Measurements from ENCODE around the gene DGKD.
A peak's percentile ranks its signal among the peaks of the same experiment; 100 is the strongest.

Gene DGKD

GRCh38 chr2:233413559-233414272 is 59.4 kb downstream of the DGKD start:
- DNase-seq = peak; percentile 30

DNA sequence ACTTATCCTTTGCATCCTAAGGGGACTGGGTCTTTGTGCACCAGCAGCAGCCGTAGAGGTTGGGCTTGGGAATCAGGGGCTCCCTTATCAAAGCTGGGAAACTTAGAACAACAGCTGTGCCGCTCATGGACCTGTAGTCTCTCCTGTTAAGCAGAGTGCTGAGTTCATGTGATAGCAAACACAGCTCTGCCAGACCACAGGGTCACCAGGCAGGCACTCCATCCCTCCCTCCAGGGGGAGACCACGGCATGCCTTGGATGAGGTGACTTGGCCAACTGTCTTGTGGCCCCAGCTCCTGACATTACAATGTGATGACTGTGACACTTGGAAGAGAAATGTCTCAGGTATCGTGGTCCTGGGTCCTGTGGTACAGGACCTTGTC is 60.0 kb downstream of the DGKD start:
- no peak for DNase-seq

DNA sequence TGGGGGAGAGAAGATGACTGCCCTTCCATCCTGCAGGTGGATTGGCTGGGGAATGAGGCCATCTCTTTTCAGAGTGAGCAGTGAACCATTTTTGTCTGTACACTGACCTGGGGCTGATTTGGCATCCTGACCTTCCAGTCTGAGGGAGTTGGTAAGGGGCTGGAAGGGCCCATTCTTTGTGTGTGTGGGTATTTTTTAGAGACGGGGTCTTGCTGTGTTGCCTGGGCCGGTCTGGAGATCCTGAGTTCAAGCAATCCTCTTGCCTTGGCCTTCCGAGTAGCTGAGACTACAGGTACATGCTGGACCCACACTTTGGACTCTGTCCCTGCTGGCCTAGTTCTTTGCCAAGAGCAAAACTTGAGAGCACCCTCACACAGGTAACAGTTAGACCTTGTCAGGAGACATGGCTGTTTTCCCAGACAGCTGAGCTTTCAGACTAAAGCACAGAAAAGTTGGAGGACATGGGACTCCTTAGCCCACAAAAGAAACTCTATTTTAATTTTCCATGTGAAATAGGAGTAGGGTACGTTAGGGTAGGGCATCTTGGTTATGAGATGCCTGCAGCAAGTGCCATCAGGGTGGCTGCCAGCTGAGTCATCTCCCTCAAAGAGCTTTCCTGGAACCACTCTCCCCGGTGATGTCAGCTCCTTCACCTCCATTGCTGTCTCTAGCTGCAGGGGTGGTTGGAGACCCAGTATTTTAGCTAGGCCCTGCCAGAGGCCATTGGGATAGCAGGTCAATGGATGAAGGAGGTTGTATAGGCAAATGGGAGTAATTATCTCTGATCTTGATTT is 60.7 kb downstream of the DGKD start:
- no peak for DNase-seq

- no peak for DNase-seq
Observed at GRCh38 chr2:233416199-233416598, 61.9 kb downstream of the DGKD start.

DNA sequence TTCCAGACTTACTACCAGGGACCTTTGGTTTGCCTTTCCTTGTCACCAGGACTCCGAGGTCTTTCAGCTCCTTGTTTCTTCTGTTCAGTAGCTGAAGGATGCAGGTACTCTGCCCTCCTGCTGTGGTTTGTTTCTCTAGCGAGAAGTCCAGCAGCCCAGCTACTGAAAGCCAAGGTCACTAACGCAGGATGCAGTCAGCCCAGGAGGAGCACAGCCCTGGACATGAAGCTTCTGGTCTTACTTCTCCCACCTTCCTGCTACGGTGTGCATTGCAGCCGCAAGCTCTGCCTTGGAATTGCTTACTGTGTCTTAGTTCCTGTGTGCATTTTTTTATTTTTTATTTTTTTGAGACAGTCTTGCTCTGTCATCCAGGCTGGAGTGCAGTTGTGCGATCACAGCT is 62.4 kb downstream of the DGKD start:
- no peak for DNase-seq

DNA sequence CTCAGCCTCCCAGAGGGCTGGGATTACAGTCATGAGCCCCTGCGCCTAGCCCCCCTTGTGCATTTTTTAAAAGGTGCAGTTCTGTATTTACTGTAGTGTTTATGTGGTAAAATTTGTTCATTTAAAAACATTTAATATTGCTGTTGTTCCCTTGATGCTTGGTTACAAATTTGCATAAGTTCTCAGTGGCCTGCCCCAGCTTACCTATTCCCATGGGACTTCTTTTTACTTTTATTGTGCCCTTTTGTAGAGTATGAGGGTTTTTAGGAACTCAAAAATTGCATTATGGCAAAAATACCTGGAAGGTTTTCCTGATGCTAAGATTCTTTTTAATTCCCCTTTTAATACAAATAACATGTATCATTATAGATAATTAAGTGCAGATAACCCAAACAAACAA is 63.0 kb downstream of the DGKD start:
- DNase-seq = no peak

DNA sequence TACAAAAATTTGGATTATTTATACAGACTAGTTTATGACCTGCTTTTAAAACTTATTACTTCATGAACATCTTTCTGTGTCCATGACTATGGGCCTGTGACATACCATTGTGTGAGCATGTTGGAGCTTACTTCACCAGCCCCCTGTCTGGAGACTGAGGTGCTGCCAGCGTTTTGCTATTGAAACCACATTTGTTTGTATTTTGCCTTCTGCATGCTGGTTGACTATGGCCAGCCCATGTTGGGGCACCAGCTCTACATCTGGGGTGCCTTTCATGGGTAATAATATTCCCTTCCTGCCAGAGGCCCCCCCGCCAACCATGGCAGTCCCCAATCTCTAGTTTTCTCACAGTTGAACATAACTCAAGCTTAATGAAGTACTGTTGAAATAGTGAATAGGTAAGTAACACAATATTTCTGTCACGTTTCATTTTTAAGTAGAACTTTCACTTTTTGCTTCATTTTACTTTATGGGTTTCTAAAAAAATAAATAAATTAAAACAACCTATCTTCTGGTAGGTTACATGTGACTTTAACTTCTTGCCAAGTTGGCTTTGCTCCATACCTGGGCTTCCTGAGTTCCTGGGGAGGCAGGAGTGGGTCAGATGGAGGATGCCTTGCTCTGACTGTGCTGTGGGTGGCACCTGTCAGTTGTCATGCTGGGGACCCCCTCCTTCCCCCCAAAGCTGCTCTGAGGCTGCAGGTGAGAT is 63.9 kb downstream of the DGKD start:
- no peak for DNase-seq

DNA sequence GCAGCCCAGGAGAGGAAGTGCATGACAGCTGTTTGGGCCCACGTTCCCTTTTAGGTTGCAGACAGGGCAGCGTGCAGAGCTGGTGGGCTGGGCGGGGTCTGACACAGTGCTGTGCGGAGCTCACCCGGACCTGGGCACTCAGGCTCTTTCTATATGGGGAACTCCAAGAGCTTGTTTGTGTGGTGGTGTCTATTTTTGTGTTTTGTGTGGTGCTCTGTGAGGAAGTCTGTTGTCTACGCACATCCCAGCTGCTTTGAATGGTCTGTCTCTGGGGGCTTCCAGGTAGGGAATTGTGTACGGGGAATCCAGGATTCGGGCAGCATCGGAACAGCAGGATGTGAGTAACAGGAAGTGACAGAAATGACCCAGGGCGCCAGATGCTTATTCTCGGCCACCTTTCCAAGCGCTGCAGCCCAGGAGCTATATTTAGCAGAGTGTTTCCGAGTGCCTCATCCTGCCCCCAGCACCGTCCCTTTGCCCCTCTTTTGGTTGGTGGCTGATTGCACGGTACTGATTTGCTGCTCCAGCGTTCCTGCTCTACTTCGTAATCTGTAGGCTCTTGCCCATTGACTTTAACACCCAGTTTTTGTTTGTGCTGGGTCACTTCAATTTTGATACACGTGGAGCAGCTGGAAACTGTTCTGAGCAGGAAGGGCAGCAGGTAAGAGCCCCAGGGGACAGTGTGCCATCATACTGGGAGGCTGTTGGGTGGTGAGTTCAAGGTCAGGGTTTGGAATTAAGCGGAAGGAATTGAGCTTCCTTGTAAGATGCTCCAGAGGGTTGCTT is 64.7 kb downstream of the DGKD start:
- no peak for DNase-seq

GRCh38 chr2:233419602-233420391 is 65.5 kb downstream of the DGKD start:
- DNase-seq = no peak

GRCh38 chr2:233421091-233421816 is 67.0 kb downstream of the DGKD start:
- DNase-seq = no peak

DNA sequence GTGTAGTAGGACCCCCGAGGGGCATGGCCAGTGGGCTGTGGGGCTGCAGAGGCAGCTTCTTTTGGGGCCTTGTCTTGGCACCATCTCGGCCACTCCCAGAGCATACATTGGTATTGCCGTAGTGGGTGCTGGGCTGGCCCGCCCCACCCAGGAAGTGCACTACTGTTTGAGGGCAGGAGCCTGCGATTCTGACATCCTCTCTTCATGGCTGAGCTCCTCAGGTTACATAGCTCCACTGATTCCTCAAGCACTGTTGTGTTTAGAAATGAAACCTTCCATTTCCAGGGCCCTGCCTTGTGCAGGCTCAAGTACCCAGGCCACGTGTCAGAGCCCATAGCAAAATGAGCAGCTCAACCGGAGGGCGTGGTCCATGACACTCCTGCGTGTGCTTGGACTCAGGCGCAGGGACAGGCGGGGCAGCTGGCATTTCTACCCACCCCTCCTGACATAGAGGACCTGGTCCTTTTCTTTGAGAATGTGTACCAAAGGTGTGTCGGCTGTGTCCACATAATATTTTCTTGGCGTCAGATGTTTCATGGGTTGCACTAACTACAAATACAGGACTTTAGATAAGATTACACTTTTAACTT is 67.9 kb downstream of the DGKD start:
- peak; percentile 34 for DNase-seq

DNA sequence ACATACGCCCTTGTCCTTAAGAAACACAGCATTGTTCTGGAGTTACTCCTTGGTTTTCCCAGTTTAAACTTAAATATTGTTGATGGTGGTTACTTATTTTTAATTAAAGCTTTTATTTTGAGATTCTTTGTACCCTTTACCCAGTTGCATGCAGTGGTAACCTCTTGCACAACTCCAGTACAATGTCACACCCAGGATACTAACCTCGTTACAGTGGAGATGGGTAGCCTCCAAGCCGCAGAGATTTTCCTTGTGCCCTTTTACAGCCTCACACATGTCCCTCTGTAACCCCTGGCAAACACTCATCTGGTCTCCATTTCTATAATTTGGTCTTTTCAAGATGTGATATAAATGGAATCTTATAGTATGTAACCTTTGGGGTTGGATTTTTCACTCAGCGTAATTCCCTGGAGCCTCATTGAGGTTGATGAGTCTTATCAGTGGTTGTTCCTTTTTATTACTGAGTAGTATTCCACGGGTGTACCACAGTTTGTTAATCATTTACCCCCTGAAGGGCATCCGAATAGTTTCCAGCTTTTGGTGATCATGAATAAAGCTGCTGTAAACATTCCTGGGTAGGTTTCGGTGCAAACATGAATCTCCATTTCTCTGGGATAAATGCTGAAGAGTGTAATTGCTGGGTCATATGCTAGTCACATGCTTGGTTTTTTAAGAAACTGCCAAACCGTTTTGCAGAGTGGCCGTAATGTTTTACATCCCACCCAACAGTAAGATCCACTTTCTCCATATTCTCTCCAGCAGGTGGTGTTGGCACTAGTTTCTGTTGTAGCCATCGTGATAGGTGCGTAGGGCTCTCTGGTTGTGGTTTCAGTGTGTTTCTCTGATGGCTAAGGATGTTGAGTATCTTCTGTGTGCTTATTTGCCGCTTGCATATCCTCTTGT is 68.6 kb downstream of the DGKD start:
- no peak for DNase-seq

DNA sequence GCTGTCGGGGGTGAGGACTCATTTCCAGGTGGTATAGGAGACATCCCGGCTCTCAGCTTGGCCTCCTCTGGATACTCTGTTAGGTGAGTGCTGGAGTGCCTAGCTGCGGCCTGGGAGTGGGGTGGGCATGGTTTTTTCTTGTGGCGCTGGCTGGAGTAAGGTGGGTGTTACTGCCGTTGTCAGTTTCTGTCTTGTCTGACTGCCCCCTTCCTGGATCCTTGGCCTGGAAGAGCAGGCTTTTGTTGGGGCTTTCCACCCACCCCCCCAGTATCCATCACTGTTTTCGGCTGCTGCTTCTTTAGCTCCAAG is 69.2 kb downstream of the DGKD start:
- DNase-seq = no peak

DNA sequence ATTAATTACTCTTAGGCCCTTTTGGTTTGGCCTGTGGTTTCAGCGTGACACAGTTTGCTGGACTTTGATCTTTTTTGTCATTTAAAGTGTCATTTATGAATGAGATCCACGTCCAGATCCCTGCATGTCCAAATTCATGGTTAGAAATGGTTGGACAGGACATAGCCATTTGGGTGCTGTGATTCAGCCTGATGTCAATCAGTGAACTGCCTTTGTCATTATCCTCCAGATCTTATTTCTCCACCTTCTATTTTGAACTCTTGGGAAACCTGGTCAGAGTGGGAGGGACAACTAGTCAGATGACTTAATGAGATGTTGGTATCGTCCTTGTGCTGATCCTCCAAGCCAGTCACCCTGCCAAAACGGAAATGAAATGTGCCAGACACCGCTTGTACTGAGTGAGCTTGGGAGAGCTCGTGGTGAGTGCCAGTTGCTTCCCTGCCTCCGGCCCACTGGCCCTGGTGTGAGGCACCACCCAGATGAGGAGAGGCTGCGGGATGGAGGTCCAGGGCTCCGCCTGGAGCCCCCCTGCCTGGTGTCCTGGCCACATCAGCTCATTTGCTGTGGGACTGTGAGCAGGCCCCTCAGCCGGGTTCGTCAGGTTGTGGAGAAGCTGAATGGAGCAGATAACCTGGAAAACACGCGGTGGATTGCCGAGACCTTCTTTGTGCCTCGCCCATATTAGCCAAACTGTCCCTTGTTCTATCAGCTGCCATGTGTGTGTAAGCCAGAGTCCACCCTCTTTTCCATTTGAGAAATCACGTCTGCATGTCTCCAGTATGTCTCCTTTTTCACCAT is 70.1 kb downstream of the DGKD start:
- DNase-seq = no peak

DNA sequence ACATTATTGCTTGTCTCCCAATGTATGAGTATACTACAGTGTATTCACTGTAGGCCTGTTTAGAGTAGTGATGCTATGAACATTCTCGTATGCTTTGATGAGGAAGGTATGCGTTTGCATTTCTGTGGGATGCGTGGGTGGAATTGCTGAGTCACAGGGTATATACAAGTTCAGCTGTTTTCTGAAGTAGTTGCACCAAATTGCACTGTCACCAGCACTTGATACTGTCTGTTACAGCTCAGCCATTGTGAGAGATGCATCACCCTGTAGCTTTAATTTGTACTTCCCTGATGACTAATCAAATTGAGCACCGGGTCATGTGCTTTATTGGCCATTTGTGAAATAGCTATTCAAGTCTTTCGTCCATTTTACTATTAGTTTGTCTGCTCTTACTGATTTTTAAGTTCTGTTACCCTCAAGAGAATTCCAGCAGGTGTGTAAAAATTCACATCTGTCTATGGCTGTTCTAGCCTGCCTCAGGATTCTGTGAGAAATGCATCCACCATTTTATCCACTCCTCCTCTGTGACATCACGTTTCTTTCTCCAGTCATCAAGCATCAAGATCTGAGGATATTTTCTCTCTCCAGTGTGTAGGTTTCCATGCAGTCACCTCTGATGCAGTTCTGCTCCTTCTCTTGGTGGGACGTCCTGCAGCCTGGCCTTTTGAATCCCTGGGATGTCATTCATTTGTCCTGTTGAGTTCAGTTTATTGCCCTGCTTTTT is 72.5 kb downstream of the DGKD start:
- DNase-seq = no peak

DNA sequence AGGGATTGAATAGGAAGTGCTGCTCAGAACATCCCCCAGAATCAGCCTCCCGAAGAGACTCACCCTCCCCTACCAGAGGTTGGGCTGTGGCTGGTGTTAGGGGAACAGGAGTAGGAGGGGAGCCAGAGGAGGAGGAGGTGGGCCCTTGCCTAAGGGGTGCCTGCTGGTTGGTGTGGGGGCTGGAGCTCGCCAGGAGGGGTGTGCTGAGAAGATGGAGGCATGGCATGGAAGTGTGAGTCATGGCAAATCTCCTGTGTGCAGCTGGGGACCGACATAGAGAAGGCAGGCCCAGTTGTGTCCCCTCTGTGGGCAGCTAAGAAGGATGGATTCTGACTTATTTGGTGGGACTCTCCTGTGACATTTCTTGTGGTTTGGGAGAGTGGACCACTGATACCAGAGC is 73.7 kb downstream of the DGKD start:
- no peak for DNase-seq

GRCh38 chr2:233428438-233428837 is 74.1 kb downstream of the DGKD start:
- no peak for DNase-seq

DNA sequence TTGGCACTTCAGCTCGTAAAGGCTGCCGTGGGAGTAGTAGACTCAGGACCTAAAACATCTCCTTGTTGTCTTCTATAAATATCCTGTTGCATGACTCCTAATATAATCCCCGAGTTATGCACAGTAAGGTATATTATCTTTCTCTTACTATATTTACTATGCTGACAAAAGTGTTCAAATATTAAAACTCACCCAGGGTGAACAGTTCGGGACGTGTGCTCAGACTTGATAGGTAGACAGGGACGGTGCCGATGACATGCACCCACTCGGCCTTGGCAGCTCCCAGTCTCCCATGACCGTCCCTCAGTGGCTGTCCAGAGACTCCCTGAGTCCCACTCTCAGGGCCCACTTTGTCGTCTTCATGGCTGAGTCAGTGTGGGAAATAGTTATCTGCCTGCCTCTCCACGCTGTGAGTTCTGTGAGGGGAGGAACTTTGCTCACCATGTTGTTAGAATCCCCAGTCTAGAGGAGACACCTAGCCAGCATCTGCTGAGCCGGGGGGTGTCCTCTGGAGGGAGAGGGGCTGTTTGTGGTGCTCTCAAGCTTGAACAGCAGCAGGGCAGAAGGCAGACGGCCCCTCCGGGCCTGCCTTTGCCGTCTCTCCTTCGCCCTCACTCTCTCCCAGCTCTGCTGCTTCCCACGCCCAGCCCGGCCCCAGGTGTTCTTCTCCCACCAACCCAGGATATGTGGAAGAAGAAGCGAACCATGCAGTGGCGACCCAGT is 75.0 kb downstream of the DGKD start:
- DNase-seq = no peak
